ENCODE measurements around the gene ADGRE1. TPM values are rescaled to one million over a fixed set of nuclear protein-coding genes. Genes with fewer than 3 reads are reported as not detected.

Gene ADGRE1, protein sequence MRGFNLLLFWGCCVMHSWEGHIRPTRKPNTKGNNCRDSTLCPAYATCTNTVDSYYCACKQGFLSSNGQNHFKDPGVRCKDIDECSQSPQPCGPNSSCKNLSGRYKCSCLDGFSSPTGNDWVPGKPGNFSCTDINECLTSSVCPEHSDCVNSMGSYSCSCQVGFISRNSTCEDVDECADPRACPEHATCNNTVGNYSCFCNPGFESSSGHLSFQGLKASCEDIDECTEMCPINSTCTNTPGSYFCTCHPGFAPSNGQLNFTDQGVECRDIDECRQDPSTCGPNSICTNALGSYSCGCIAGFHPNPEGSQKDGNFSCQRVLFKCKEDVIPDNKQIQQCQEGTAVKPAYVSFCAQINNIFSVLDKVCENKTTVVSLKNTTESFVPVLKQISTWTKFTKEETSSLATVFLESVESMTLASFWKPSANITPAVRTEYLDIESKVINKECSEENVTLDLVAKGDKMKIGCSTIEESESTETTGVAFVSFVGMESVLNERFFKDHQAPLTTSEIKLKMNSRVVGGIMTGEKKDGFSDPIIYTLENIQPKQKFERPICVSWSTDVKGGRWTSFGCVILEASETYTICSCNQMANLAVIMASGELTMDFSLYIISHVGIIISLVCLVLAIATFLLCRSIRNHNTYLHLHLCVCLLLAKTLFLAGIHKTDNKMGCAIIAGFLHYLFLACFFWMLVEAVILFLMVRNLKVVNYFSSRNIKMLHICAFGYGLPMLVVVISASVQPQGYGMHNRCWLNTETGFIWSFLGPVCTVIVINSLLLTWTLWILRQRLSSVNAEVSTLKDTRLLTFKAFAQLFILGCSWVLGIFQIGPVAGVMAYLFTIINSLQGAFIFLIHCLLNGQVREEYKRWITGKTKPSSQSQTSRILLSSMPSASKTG
- not detected for polyA plus RNA-seq (2013, experiment 1 of 2)
- polyA plus RNA-seq (2013, experiment 2 of 2) = not detected

DNA sequence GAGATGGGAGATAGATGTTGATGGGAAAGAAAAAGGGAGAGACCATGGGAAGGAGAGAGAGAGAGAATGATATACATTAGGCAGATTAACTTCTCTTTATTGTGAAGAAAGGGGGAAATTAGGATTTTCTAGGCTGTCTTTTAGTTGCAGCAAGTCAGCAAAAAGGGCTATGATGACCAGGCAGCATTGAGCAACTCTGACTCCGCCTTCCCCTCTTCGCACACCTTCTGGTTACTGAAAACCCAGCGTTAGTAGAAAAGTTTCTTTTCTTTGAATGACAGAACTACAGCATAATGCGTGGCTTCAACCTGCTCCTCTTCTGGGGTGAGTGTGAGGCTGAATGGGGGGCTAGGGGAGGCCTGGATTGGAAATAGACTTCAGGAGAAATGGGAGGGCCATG, at the start of gene ADGRE1:
ADGRE1 (plus strand) TSS at position 264 of the 400 bp plus-strand sequence; CDS start at position 294, 30 bp downstream.
- H3K36me3 ChIP-seq (ENCODE audit: control insufficient read depth, insufficient read depth, low read length) = no peaks in the 10 kb centered on the region
- no peak within 1 kb of the TSS for H3K56ac ChIP-seq (ENCODE audit: low read length)
- no peak within 1 kb of the TSS for H3K4me3 ChIP-seq (ENCODE audit: low read length)
- H3K9ac ChIP-seq (ENCODE audit: low read length) = no peak within 1 kb of the TSS
- H4K5ac ChIP-seq (ENCODE audit: low read length) = no peak within 1 kb of the TSS
- H2AK5ac ChIP-seq (ENCODE audit: low read length) = no peak within 1 kb of the TSS
- no peak within 1 kb of the TSS for H3K23ac ChIP-seq (ENCODE audit: low read length)
- no peaks in the 10 kb centered on the region for H3K79me2 ChIP-seq (ENCODE audit: control insufficient read depth, insufficient read depth, low read length)
- no peaks in the 10 kb centered on the region for H3K27me3 ChIP-seq (ENCODE audit: insufficient read depth, low read length, poor library complexity)
- H3K4me2 ChIP-seq (ENCODE audit: low read length) = no peak within 1 kb of the TSS
- no CpG with 5 or more reads among the region's 4 CpGs for WGBS (ENCODE audit: extremely low coverage, insufficient coverage, low lambda C conversion rate)
- H3K4me1 ChIP-seq (ENCODE audit: control insufficient read depth, low read depth, low read length) = no peaks in the 10 kb centered on the region
- H3K79me1 ChIP-seq (ENCODE audit: low read length) = no peaks in the 10 kb centered on the region
- no peak within 1 kb of the TSS for H2BK15ac ChIP-seq (replicated peaks; ENCODE audit: low read depth)
- DNase-seq = no peak
- H2BK5ac ChIP-seq (ENCODE audit: low read length) = no peak within 1 kb of the TSS
- H3K27ac ChIP-seq (ENCODE audit: low read depth, low read length) = no peak within 1 kb of the TSS
- H4K8ac ChIP-seq (ENCODE audit: low read depth, low read length) = no peak within 1 kb of the TSS
- no peak within 1 kb of the TSS for H3K18ac ChIP-seq (ENCODE audit: low read length)
- H2BK120ac ChIP-seq (ENCODE audit: low read depth, low read length) = no peak within 1 kb of the TSS
- H3K4ac ChIP-seq (ENCODE audit: low read depth, low read length) = no peak within 1 kb of the TSS

DNA sequence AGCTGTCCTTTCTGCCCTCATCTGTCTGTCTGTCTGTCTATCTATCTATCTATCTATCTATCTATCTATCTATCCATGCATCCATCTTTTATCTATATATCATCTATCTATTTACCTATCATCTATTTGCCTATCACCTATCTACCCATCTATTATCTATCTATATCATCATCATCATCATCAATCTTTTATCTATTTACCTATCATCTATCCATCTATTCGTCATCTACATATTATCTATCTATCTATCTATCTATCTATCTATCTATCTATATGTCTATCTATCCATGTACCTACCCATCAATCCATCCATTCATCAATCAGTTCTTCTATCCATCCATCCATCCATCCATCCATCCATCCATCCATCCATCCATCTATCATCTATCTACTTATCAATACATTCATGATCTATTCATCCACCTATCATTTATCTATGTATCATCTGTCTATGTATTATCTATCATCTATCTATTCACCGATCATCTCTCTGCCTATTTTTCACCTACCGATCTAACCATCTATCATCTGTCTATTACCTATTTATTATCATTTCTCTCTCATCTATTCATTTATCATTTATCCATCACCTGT, 49.2 kb upstream of the ADGRE1 start:
- no peaks in the 10 kb centered on the region for H3K79me2 ChIP-seq (ENCODE audit: control insufficient read depth, insufficient read depth, low read length)

DNA sequence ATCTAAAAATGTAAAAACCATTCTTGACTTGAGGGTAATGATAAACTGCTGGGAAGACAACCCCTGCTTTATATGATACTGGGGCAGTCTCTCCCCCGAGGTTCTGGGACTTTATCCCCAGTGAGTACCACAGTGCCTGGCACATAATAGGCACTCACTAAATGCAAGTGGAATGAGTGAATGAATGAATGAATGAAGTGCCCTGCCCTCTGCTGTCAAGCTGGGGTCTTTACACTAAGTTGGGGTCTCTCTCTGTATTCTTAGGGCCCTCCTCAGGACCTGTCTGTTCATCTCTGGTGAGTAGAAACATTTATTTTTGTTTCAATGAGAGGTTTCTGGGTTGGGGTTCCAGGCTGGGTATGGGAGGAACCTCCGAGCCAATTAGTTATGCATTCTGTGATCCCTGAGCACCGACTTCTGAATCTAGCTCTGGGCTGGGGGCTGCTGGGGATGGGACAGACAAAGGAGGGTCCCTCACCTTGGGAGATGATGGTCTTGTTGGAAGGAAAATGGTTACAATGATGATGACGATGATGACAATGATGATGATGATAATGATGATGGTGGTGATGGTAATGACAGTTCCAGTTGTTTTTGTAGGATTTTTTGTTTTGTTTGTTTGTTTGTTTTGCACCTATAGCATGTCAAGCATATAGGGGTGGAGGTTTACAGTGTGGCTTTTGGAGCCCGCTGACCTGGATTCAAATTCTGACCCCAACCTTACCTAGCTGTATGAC, 44.3 kb upstream of the ADGRE1 start:
- DNase-seq = no peak
- H3K4ac ChIP-seq (ENCODE audit: low read depth, low read length) = no peak overlapping the region
- WGBS (ENCODE audit: extremely low coverage, insufficient coverage, low lambda C conversion rate) = no CpG with 5 or more reads among the region's 5 CpGs

More for the DNA sequence above, 49.2 kb upstream of the ADGRE1 start:
- no peak overlapping the region for H2BK5ac ChIP-seq (ENCODE audit: low read length)
- DNase-seq = no peak
- no peak overlapping the region for H2AK5ac ChIP-seq (ENCODE audit: low read length)
- no peak overlapping the region for H3K56ac ChIP-seq (ENCODE audit: low read length)
- no peaks in the 10 kb centered on the region for H3K36me3 ChIP-seq (ENCODE audit: control insufficient read depth, insufficient read depth, low read length)
- no peak overlapping the region for H4K5ac ChIP-seq (ENCODE audit: low read length)
- H3K23ac ChIP-seq (ENCODE audit: low read length) = no peak overlapping the region
- no peak overlapping the region for H2BK120ac ChIP-seq (ENCODE audit: low read depth, low read length)
- no peak overlapping the region for H3K4me3 ChIP-seq (ENCODE audit: low read length)
- 100% methylated on average over 3 of the region's 3 CpGs for WGBS (ENCODE audit: extremely low coverage, insufficient coverage, low lambda C conversion rate)
- H3K27ac ChIP-seq (ENCODE audit: low read depth, low read length) = no peak overlapping the region
- H3K4ac ChIP-seq (ENCODE audit: low read depth, low read length) = no peak overlapping the region
- no peak overlapping the region for H3K9ac ChIP-seq (ENCODE audit: low read length)
- no peaks in the 10 kb centered on the region for H3K4me1 ChIP-seq (ENCODE audit: control insufficient read depth, low read depth, low read length)
- no peak overlapping the region for H3K4me2 ChIP-seq (ENCODE audit: low read length)
- no peak overlapping the region for H2BK15ac ChIP-seq (replicated peaks; ENCODE audit: low read depth)
- no peaks in the 10 kb centered on the region for H3K27me3 ChIP-seq (ENCODE audit: insufficient read depth, low read length, poor library complexity)
- no peaks in the 10 kb centered on the region for H3K79me1 ChIP-seq (ENCODE audit: low read length)
- no peak overlapping the region for H3K18ac ChIP-seq (ENCODE audit: low read length)
- no peak overlapping the region for H4K8ac ChIP-seq (ENCODE audit: low read depth, low read length)

DNA sequence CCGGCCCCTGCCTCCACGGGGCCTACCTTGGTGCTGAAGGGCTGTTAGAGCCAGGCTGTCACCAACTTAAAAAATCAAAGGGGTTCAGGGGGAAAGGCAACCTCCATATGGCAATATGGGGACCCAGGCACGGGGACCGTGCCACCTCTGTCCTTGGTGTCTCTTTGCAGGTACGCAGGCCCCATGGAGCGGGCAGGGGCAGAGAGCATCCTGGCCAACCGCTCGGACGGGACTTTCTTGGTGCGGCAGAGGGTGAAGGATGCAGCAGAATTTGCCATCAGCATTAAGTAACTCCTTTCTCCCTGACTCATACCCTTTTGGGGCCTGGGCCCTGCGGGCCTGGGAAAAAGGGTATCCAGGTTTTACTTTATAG, 39.6 kb upstream of the ADGRE1 start:
- Histone ChIP-seq H3K23ac (ENCODE audit: low read length) (no peak overlapping the region), H2BK120ac (ENCODE audit: low read depth, low read length) (no peak overlapping the region), H3K27ac (ENCODE audit: low read depth, low read length) (no peak overlapping the region), H2BK15ac (replicated peaks; ENCODE audit: low read depth) (no peak overlapping the region), H4K5ac (ENCODE audit: low read length) (no peak overlapping the region), H3K9ac (ENCODE audit: low read length) (no peak overlapping the region), H4K8ac (ENCODE audit: low read depth, low read length) (no peak overlapping the region), H2BK5ac (ENCODE audit: low read length) (no peak overlapping the region), H3K79me1 (ENCODE audit: low read length) (no peaks in the 10 kb centered on the region), H2AK5ac (ENCODE audit: low read length) (no peak overlapping the region), H3K4me3 (ENCODE audit: low read length) (no peak overlapping the region), H3K79me2 (ENCODE audit: control insufficient read depth, insufficient read depth, low read length) (no peaks in the 10 kb centered on the region), H3K36me3 (ENCODE audit: control insufficient read depth, insufficient read depth, low read length) (no peaks in the 10 kb centered on the region), H3K27me3 (ENCODE audit: insufficient read depth, low read length, poor library complexity) (no peaks in the 10 kb centered on the region), H3K4me1 (ENCODE audit: control insufficient read depth, low read depth, low read length) (no peaks in the 10 kb centered on the region), H3K56ac (ENCODE audit: low read length) (no peak overlapping the region), H3K4ac (ENCODE audit: low read depth, low read length) (no peak overlapping the region), H3K4me2 (ENCODE audit: low read length) (no peak overlapping the region), H3K18ac (ENCODE audit: low read length) (no peak overlapping the region)
- no peak for DNase-seq
- WGBS (ENCODE audit: extremely low coverage, insufficient coverage, low lambda C conversion rate) = no CpG with 5 or more reads among the region's 11 CpGs

More for the DNA sequence above, 44.3 kb upstream of the ADGRE1 start:
- Histone ChIP-seq H2BK15ac (replicated peaks; ENCODE audit: low read depth) (no peak overlapping the region), H3K4me3 (ENCODE audit: low read length) (no peak overlapping the region), H3K36me3 (ENCODE audit: control insufficient read depth, insufficient read depth, low read length) (no peaks in the 10 kb centered on the region), H3K4me1 (ENCODE audit: control insufficient read depth, low read depth, low read length) (no peaks in the 10 kb centered on the region), H4K8ac (ENCODE audit: low read depth, low read length) (no peak overlapping the region), H3K79me2 (ENCODE audit: control insufficient read depth, insufficient read depth, low read length) (no peaks in the 10 kb centered on the region), H3K79me1 (ENCODE audit: low read length) (no peaks in the 10 kb centered on the region), H3K23ac (ENCODE audit: low read length) (no peak overlapping the region), H2BK5ac (ENCODE audit: low read length) (no peak overlapping the region), H3K27ac (ENCODE audit: low read depth, low read length) (no peak overlapping the region), H2AK5ac (ENCODE audit: low read length) (no peak overlapping the region), H4K5ac (ENCODE audit: low read length) (no peak overlapping the region), H3K9ac (ENCODE audit: low read length) (no peak overlapping the region), H3K27me3 (ENCODE audit: insufficient read depth, low read length, poor library complexity) (no peaks in the 10 kb centered on the region), H2BK120ac (ENCODE audit: low read depth, low read length) (no peak overlapping the region), H3K56ac (ENCODE audit: low read length) (no peak overlapping the region), H3K18ac (ENCODE audit: low read length) (no peak overlapping the region), H3K4me2 (ENCODE audit: low read length) (no peak overlapping the region)

DNA sequence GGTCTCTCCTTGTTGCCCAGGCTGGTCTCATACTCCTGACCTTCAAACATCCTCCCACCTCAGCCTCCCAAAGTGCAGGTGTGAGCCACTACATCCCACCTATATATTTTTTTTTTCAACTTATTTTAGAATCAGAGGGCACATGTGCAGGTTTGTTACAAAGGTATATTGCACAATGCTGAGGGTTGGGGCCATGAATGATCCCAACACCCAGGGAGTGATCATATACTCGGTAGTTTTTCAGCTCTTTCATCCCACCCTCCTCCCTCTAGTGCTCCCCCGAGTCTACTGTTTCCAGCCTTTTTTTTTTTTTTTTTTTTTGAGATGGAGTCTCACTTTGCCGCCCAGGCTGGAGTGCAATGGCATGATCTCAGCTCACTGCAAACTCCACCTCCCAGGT, 38.4 kb upstream of the ADGRE1 start:
- Histone ChIP-seq H2BK5ac (ENCODE audit: low read length) (no peak overlapping the region), H3K18ac (ENCODE audit: low read length) (no peak overlapping the region), H4K8ac (ENCODE audit: low read depth, low read length) (no peak overlapping the region), H3K79me1 (ENCODE audit: low read length) (no peaks in the 10 kb centered on the region), H3K36me3 (ENCODE audit: control insufficient read depth, insufficient read depth, low read length) (no peaks in the 10 kb centered on the region), H2BK15ac (replicated peaks; ENCODE audit: low read depth) (no peak overlapping the region), H3K79me2 (ENCODE audit: control insufficient read depth, insufficient read depth, low read length) (no peaks in the 10 kb centered on the region), H3K23ac (ENCODE audit: low read length) (no peak overlapping the region), H4K5ac (ENCODE audit: low read length) (no peak overlapping the region), H3K9ac (ENCODE audit: low read length) (no peak overlapping the region), H3K27ac (ENCODE audit: low read depth, low read length) (no peak overlapping the region), H2BK120ac (ENCODE audit: low read depth, low read length) (no peak overlapping the region), H3K4ac (ENCODE audit: low read depth, low read length) (no peak overlapping the region), H3K4me3 (ENCODE audit: low read length) (no peak overlapping the region), H2AK5ac (ENCODE audit: low read length) (no peak overlapping the region), H3K4me2 (ENCODE audit: low read length) (no peak overlapping the region), H3K4me1 (ENCODE audit: control insufficient read depth, low read depth, low read length) (no peaks in the 10 kb centered on the region), H3K27me3 (ENCODE audit: insufficient read depth, low read length, poor library complexity) (no peaks in the 10 kb centered on the region), H3K56ac (ENCODE audit: low read length) (no peak overlapping the region)
- no peak for DNase-seq
- WGBS (ENCODE audit: extremely low coverage, insufficient coverage, low lambda C conversion rate) = no CpG with 5 or more reads among the region's 3 CpGs
